ENCODE results near the gene KCNB1. TPM values are rescaled to one million over a fixed set of nuclear protein-coding genes. Genes with fewer than 3 reads are reported as not detected.

KCNB1 gene
- total RNA-seq, 1 experiment from 2014 or later, result 0.04 TPM

GRCh38 chr20:49510562-49511122 is 28.2 kb upstream of the KCNB1 start:
- Histone ChIP-seq H3K36me3 (ENCODE audit: low read depth) (0 out of 2 replicates have a peak, but pooled peaks cover 6% of the 10 kb centered on the region), H2AFZ (no peak overlapping the region), H3K9me2 (ENCODE audit: insufficient read depth) (no peaks in the 10 kb centered on the region), H4K20me1 (ENCODE audit: insufficient read depth) (no peaks in the 10 kb centered on the region), H3K4me3 (no peak overlapping the region), H3K79me2 (ENCODE audit: low read depth) (no peaks in the 10 kb centered on the region), H3K4me1 (replicated peaks; ENCODE audit: insufficient read depth) (no peaks in the 10 kb centered on the region), H3K27me3 (ENCODE audit: insufficient read depth, low read depth) (peaks cover 14% of the 10 kb centered on the region; the same call in 1 of the 2 replicates), H3K9me3 (ENCODE audit: insufficient read depth, low read depth) (no peaks in the 10 kb centered on the region), H3F3A (ENCODE audit: insufficient read depth, low read depth) (0 out of 2 replicates have a peak, but pooled peaks cover 5% of the 10 kb centered on the region), H3K4me2 (no peak overlapping the region), H3K27ac (no peak overlapping the region)
- DNase-seq, result no peak
- TF ChIP-seq, protein P1, sequence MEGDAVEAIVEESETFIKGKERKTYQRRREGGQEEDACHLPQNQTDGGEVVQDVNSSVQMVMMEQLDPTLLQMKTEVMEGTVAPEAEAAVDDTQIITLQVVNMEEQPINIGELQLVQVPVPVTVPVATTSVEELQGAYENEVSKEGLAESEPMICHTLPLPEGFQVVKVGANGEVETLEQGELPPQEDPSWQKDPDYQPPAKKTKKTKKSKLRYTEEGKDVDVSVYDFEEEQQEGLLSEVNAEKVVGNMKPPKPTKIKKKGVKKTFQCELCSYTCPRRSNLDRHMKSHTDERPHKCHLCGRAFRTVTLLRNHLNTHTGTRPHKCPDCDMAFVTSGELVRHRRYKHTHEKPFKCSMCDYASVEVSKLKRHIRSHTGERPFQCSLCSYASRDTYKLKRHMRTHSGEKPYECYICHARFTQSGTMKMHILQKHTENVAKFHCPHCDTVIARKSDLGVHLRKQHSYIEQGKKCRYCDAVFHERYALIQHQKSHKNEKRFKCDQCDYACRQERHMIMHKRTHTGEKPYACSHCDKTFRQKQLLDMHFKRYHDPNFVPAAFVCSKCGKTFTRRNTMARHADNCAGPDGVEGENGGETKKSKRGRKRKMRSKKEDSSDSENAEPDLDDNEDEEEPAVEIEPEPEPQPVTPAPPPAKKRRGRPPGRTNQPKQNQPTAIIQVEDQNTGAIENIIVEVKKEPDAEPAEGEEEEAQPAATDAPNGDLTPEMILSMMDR (conservative IDR thresholded peaks at IDR 0.05), result no peak
- no peak for TF ChIP-seq EZH2 (IDR thresholded peaks at IDR 0.05; ENCODE audit: low read depth)
- intact Hi-C loops (cut with micrococcal nuclease; ENCODE audit: unreplicated experiment), result no loop called here
- ChIA-PET CTCF (no interaction called here), POLR2A (ENCODE audit: unreplicated experiment) (interaction anchor here (0.7 kb wide), 1 partner anchor 291 kb away, joined by 3 read pairs; the partner anchor contains the start of gene DDX27)
- no TSS peak for BruUV-seq (replicated peaks)

DNA sequence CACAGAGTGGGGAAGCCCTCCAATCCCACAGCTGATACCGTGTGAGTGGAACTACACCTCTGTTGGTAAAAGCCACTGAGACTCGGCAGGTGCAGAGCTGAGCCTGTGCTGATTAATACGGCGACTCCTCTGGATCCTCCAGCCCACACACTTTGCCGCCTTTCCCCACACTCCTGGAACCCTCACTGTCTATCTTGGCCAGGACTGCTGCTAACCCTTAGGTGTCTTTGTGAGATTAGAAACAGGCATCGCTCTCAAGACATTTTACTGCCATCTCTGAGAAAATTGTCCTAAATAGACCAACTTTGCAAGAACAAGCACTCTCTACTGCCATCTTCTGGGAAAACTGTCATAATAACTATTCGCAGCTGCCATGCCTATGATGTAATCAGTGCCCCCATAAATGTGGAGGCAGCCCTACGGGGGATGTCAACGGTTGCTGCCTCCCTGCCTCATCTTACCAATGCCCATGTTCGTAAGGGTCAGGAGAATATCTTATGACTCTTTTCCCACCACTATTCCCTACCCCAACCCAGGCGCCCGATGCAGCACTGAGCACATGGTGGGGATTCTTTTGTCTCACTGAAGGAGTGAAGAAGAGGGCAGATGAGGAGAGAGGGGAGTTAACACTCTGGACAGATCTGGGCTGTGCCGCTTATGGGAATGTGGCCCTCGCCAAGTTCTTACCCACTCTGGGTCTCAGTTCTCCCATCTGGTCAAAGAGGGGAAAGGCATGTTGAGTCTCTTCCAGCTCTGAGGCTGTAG is 26.1 kb upstream of the KCNB1 start:
- Histone ChIP-seq H3F3A (ENCODE audit: insufficient read depth, low read depth) (peaks cover 12% of the 10 kb centered on the region; the same call in 1 of the 2 replicates), H3K79me2 (ENCODE audit: low read depth) (no peaks in the 10 kb centered on the region), H3K9me3 (ENCODE audit: insufficient read depth, low read depth) (no peaks in the 10 kb centered on the region), H4K20me1 (ENCODE audit: insufficient read depth) (no peaks in the 10 kb centered on the region), H3K27ac (no peak overlapping the region), H2AFZ (no peak overlapping the region), H3K4me3 (no peak overlapping the region), H3K9me2 (ENCODE audit: insufficient read depth) (no peaks in the 10 kb centered on the region), H3K4me1 (replicated peaks; ENCODE audit: insufficient read depth) (no peaks in the 10 kb centered on the region), H3K27me3 (ENCODE audit: insufficient read depth, low read depth) (peaks cover 11% of the 10 kb centered on the region; the same call in 1 of the 2 replicates), H3K36me3 (ENCODE audit: low read depth) (0 out of 2 replicates have a peak, but pooled peaks cover 6% of the 10 kb centered on the region), H3K4me2 (no peak overlapping the region)
- no TSS peak for BruUV-seq (replicated peaks)
- intact Hi-C loops (cut with micrococcal nuclease; ENCODE audit: unreplicated experiment), result loop anchor here (1.0 kb wide), 1 partner anchor 174 kb away; no protein-coding TSS in a partner anchor
- DNase-seq, result peak in 1 of 2 experiments; percentile 33
- ChIA-PET CTCF (no interaction called here), POLR2A (ENCODE audit: unreplicated experiment) (no interaction called here)
- no peak for TF ChIP-seq EZH2 (IDR thresholded peaks at IDR 0.05; ENCODE audit: low read depth)
- TF ChIP-seq, protein P1 (conservative IDR thresholded peaks at IDR 0.05), result peak; percentile 72

GRCh38 chr20:49507741-49508434 is 25.4 kb upstream of the KCNB1 start:
- H3K4me1 ChIP-seq (replicated peaks; ENCODE audit: insufficient read depth), result no peaks in the 10 kb centered on the region
- no peak overlapping the region for H3K27ac ChIP-seq
- H3K4me2 ChIP-seq, result no peak overlapping the region
- no peaks in the 10 kb centered on the region for H4K20me1 ChIP-seq (ENCODE audit: insufficient read depth)
- 0 out of 2 replicates have a peak, but pooled peaks cover 6% of the 10 kb centered on the region for H3K36me3 ChIP-seq (ENCODE audit: low read depth)
- TF ChIP-seq, protein P1 (conservative IDR thresholded peaks at IDR 0.05), result no peak
- no peak for TF ChIP-seq EZH2 (IDR thresholded peaks at IDR 0.05; ENCODE audit: low read depth)
- DNase-seq, result no peak
- H2AFZ ChIP-seq, result no peak overlapping the region
- intact Hi-C loops (cut with micrococcal nuclease; ENCODE audit: unreplicated experiment), result loop anchor here (1.0 kb wide), 1 partner anchor 174 kb away; no protein-coding TSS in a partner anchor
- peaks cover 4% of the 10 kb centered on the region; the same call in 1 of the 2 replicates for H3K27me3 ChIP-seq (ENCODE audit: insufficient read depth, low read depth)
- no peaks in the 10 kb centered on the region for H3K9me2 ChIP-seq (ENCODE audit: insufficient read depth)
- POLR2A ChIA-PET (ENCODE audit: unreplicated experiment), result no interaction called here
- no peaks in the 10 kb centered on the region for H3K79me2 ChIP-seq (ENCODE audit: low read depth)
- H3K4me3 ChIP-seq, result no peak overlapping the region
- CTCF ChIA-PET, result no interaction called here
- H3K9me3 ChIP-seq (ENCODE audit: insufficient read depth, low read depth), result no peaks in the 10 kb centered on the region
- peaks cover 14% of the 10 kb centered on the region; the same call in 1 of the 2 replicates for H3F3A ChIP-seq (ENCODE audit: insufficient read depth, low read depth)
- BruUV-seq (replicated peaks), result no TSS peak

All from PC-9 (cell line).